Measurements from ENCODE around the gene MCEE. TPM values are rescaled to one million over a fixed set of nuclear protein-coding genes. Genes with fewer than 3 reads are reported as not detected.

MCEE gene
- total RNA-seq, 4 donors from 2014 or later = 19.0 to 45.2 (median 33.3) TPM

GRCh38 chr2:71068218-71069035 lies 61.6 kb downstream of the MCEE start, which contains the start of gene NAGK:
NAGK (plus strand) TSS chr2:71068648; CDS start chr2:71068684, 36 bp downstream.
- WGBS, 2 donors = 0% methylated on average over 43 to 63 of the region's 66 CpGs
- DNase-seq (ENCODE audit: low spot score in 2 of 2) = peak; percentile 95 to 99
- intact Hi-C loops (cut with DNase I; ENCODE audit: low total_unique reads) = no loop called here
- peak in 1 of 2 donors; percentile 100 for TF ChIP-seq POLR2A (IDR thresholded peaks at IDR 0.05)
- peak in 1 of 3 donors; percentile 69 for TF ChIP-seq CTCF (IDR thresholded peaks at IDR 0.05)
- peak within 1 kb of the TSS; percentile 56 for H3K4me3 ChIP-seq (ENCODE audit: low read depth, poor library complexity, severe bottlenecking)

GRCh38 chr2:71067567-71068217 lies 62.3 kb downstream of the MCEE start:
- TF ChIP-seq CTCF (IDR thresholded peaks at IDR 0.05) (no peak), POLR2A (IDR thresholded peaks at IDR 0.05) (no peak)
- DNase-seq (ENCODE audit: low spot score in 2 of 2) = peak; percentile 32 to 86
- intact Hi-C loops (cut with DNase I; ENCODE audit: low total_unique reads) = no loop called here
- H3K4me3 ChIP-seq (ENCODE audit: low read depth, poor library complexity, severe bottlenecking) = peak overlapping the region; percentile 56
- 2 to 4% methylated on average over 22 to 25 of the region's 26 CpGs for WGBS, 2 donors

- no peak for DNase-seq (ENCODE audit: low spot score in 2 of 2)
- intact Hi-C loops (cut with DNase I; ENCODE audit: low total_unique reads) = no loop called here
- 60 to 64% methylated on average over 3 of the region's 3 CpGs for WGBS, 2 donors
- H3K4me3 ChIP-seq (ENCODE audit: low read depth, poor library complexity, severe bottlenecking) = no peak overlapping the region
- TF ChIP-seq CTCF (IDR thresholded peaks at IDR 0.05) (no peak), POLR2A (IDR thresholded peaks at IDR 0.05) (no peak)
These were observed 63.2 kb downstream of the MCEE start for GRCh38 chr2:71066856-71067255.

- TF ChIP-seq POLR2A (IDR thresholded peaks at IDR 0.05) (no peak), CTCF (IDR thresholded peaks at IDR 0.05) (no peak)
- WGBS, 2 donors = 60% methylated on average over 7 of the region's 7 CpGs
- no peak overlapping the region for H3K4me3 ChIP-seq (ENCODE audit: low read depth, poor library complexity, severe bottlenecking)
- DNase-seq (ENCODE audit: low spot score in 2 of 2) = no peak
- intact Hi-C loops (cut with DNase I; ENCODE audit: low total_unique reads) = no loop called here
These were observed 65.0 kb downstream of the MCEE start for GRCh38 chr2:71064754-71065621.

GRCh38 chr2:71064110-71064611 lies 65.9 kb downstream of the MCEE start:
- DNase-seq (ENCODE audit: low spot score in 2 of 2) = no peak
- H3K4me3 ChIP-seq (ENCODE audit: low read depth, poor library complexity, severe bottlenecking) = no peak overlapping the region
- intact Hi-C loops (cut with DNase I; ENCODE audit: low total_unique reads) = no loop called here
- 22 to 32% methylated on average over 9 of the region's 9 CpGs for WGBS, 2 donors
- no peak for TF ChIP-seq POLR2A (IDR thresholded peaks at IDR 0.05)
- TF ChIP-seq CTCF (IDR thresholded peaks at IDR 0.05) = no peak

Measured in lower leg skin (tissue), 4 donors.